Panc1 (cell line): Measurements from ENCODE around the gene TAGLN.

ENCODE experiments used
- CTCF ChIP-seq: fragments of 450-650 bp; IDR thresholded peaks from 2 replicates; pipeline ENCODE4 v1.5.1; 2017; ENCODE audit warnings: mild to moderate bottlenecking
- POLR2AphosphoS5 ChIP-seq: IDR thresholded peaks from 2 replicates; pipeline ENCODE4 v1.6.1; 2012; ENCODE audit warnings: mild to moderate bottlenecking, low read depth, low read length, moderate library complexity
- SIN3A ChIP-seq: IDR thresholded peaks from 2 replicates; pipeline ENCODE4 v1.6.1; 2012; ENCODE audit warnings: low read depth, mild to moderate bottlenecking, low read length, moderate library complexity, borderline replicate concordance; ENCODE audit not compliant: insufficient read depth
- TF ChIP-seq, protein P1 (sequence below), 2 experiments: IDR thresholded peaks; 2 replicates each; pipeline ENCODE4 v1.6.1; 2011 to 2012; ENCODE audit warnings: low read depth in 2 of 2, control low read depth in 1 of 2, low read length in 1 of 2, mild to moderate bottlenecking in 1 of 2, moderate library complexity in 1 of 2; ENCODE audit not compliant: insufficient read depth in 1 of 2

DNA sequence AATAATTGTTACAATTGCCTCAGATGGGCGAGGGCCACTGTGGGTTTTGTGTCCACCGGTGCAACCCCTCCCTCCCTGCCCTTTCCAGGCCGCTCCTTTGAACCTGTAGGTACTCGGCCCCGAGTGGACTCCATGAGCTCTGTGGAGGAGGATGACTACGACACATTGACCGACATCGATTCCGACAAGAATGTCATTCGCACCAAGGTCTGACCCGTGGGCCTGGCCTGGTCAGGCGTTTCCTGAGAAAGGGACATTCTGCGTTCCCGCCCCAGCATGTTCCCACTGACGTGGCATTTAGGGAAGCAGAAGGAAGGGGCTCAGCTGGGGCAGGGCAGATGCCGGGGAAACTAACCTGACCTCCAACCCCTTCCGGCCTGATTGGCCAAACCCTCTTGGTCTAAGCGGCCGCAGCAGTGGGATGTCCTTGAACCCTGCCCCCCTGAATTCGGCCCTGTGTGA is 10.5 kb upstream of the TAGLN start:
- TF ChIP-seq POLR2AphosphoS5 (no peak), CTCF (no peak), SIN3A (no peak)
- TF ChIP-seq, protein P1, sequence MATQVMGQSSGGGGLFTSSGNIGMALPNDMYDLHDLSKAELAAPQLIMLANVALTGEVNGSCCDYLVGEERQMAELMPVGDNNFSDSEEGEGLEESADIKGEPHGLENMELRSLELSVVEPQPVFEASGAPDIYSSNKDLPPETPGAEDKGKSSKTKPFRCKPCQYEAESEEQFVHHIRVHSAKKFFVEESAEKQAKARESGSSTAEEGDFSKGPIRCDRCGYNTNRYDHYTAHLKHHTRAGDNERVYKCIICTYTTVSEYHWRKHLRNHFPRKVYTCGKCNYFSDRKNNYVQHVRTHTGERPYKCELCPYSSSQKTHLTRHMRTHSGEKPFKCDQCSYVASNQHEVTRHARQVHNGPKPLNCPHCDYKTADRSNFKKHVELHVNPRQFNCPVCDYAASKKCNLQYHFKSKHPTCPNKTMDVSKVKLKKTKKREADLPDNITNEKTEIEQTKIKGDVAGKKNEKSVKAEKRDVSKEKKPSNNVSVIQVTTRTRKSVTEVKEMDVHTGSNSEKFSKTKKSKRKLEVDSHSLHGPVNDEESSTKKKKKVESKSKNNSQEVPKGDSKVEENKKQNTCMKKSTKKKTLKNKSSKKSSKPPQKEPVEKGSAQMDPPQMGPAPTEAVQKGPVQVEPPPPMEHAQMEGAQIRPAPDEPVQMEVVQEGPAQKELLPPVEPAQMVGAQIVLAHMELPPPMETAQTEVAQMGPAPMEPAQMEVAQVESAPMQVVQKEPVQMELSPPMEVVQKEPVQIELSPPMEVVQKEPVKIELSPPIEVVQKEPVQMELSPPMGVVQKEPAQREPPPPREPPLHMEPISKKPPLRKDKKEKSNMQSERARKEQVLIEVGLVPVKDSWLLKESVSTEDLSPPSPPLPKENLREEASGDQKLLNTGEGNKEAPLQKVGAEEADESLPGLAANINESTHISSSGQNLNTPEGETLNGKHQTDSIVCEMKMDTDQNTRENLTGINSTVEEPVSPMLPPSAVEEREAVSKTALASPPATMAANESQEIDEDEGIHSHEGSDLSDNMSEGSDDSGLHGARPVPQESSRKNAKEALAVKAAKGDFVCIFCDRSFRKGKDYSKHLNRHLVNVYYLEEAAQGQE (IDR thresholded peaks at IDR 0.05; ENCODE audit: insufficient read depth in 1 of 2, low read depth in 2 of 2, low read length in 1 of 2), result no peak
